GM23338 (cell line): ENCODE data around the gene TXNRD1.

Experiments used
- CREB1 ChIP-seq: fragments of 250-450 bp; sonication (Bioruptor Pico); IDR thresholded peaks from 2 replicates; pipeline ENCODE4 v1.5.0; 2020; ENCODE audit warnings: low read depth, mild to moderate bottlenecking, moderate library complexity
- JUNB ChIP-seq: IDR thresholded peaks from one replicate; pipeline ENCODE4 v1.6.1; 2016; ENCODE audit warnings: antibody characterized with exemption; ENCODE audit not compliant: unreplicated experiment
- TF ChIP-seq, protein P1 (sequence below), 2 experiments: fragments of 200-600 bp in 1 of 2; sonication (generic) in 1 of 2; conservative IDR thresholded peaks; 2 replicates each; pipeline versions ENCODE4 v1.5.1 to v1.6.1; 2016 to 2017; ENCODE audit warnings: antibody characterized with exemption in 2 of 2, low read depth in 2 of 2, mild to moderate bottlenecking in 2 of 2, moderate library complexity in 1 of 2

DNA sequence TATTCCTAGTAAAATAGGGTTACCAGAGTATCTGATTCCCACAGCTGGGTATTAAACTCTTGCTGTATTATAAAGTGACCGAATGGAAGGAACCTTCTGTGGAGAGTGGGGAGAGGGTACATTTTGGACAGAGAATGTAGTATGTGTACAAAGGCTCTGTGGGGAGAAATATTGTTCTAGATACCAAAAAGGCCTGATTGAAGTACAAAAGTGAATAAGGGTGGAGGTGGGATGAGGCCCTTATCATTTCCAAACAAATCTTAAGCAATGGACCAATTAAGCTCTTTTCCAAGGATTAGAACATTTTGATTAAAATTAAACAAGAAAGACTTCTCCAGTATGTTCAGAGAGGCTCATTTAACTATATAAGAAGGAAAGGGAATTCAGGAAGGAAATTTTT, 108.3 kb downstream of the TXNRD1 start:
- TF ChIP-seq, protein P1, sequence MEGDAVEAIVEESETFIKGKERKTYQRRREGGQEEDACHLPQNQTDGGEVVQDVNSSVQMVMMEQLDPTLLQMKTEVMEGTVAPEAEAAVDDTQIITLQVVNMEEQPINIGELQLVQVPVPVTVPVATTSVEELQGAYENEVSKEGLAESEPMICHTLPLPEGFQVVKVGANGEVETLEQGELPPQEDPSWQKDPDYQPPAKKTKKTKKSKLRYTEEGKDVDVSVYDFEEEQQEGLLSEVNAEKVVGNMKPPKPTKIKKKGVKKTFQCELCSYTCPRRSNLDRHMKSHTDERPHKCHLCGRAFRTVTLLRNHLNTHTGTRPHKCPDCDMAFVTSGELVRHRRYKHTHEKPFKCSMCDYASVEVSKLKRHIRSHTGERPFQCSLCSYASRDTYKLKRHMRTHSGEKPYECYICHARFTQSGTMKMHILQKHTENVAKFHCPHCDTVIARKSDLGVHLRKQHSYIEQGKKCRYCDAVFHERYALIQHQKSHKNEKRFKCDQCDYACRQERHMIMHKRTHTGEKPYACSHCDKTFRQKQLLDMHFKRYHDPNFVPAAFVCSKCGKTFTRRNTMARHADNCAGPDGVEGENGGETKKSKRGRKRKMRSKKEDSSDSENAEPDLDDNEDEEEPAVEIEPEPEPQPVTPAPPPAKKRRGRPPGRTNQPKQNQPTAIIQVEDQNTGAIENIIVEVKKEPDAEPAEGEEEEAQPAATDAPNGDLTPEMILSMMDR (conservative IDR thresholded peaks at IDR 0.05; ENCODE audit: low read depth in 2 of 2) = no peak
- TF ChIP-seq JUNB (no peak), CREB1 (CRISPR knock-in tag) (no peak)
